Prostate gland (tissue), 2 donors: Measurements from ENCODE around the gene COA8.

ENCODE experiments used
- POLR2AphosphoS5 ChIP-seq: sonication (generic); formaldehyde crosslinking; IDR thresholded peaks from one replicate; pipeline ENCODE4 v1.6.1; 2017; ENCODE audit warnings: antibody characterized with exemption
- TF ChIP-seq, protein P1 (sequence below), 4 experiments: fragments of 200-600 bp in 2 of 4; fragments of 450-650 bp in 2 of 4; sonication (generic) in 2 of 4; IDR thresholded peaks; 1 replicate in 3 of 4; 2 replicates in 1 of 4; pipeline ENCODE4 v1.5.1; 2016 to 2019; ENCODE audit warnings: antibody characterized with exemption in 4 of 4, mild to moderate bottlenecking in 2 of 4, moderate library complexity in 2 of 4

DNA sequence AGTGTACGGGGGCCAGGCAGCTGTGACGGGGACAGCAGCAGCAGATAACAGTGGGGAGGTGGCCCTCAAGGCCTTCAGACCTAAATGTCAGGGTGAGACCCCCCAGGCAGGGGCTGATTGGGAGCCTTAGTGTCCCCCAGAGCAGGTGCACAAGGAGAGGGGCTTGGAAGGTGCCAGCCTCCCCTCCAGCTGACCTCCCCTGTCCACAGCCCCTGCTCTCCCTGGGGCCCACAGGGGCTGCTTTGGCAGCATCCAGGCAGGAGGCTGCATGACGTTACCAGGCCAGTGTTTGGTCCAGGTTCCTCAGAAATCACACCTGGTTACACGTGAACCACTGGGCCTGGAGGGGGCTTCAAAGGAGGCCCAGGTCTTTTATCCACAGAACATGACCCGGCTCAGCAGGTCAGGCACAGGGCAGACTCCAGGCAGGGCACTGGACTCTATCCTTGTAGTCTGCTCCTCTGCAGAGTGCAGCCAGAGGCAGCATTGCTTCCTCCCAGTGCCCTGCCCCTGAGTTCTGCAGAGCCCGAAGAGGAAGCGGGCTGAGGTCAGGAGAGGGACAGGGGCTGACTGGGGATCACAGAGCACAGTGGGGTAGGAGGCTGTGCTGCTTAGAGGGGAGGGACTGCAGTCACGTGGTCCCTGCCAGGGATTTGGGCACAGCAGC, 36.4 kb upstream of the COA8 start:
- no peak for TF ChIP-seq POLR2AphosphoS5
- TF ChIP-seq, protein P1, sequence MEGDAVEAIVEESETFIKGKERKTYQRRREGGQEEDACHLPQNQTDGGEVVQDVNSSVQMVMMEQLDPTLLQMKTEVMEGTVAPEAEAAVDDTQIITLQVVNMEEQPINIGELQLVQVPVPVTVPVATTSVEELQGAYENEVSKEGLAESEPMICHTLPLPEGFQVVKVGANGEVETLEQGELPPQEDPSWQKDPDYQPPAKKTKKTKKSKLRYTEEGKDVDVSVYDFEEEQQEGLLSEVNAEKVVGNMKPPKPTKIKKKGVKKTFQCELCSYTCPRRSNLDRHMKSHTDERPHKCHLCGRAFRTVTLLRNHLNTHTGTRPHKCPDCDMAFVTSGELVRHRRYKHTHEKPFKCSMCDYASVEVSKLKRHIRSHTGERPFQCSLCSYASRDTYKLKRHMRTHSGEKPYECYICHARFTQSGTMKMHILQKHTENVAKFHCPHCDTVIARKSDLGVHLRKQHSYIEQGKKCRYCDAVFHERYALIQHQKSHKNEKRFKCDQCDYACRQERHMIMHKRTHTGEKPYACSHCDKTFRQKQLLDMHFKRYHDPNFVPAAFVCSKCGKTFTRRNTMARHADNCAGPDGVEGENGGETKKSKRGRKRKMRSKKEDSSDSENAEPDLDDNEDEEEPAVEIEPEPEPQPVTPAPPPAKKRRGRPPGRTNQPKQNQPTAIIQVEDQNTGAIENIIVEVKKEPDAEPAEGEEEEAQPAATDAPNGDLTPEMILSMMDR (IDR thresholded peaks at IDR 0.05) = no peak
